Measurements from ENCODE around the gene CTF1.

DNA sequence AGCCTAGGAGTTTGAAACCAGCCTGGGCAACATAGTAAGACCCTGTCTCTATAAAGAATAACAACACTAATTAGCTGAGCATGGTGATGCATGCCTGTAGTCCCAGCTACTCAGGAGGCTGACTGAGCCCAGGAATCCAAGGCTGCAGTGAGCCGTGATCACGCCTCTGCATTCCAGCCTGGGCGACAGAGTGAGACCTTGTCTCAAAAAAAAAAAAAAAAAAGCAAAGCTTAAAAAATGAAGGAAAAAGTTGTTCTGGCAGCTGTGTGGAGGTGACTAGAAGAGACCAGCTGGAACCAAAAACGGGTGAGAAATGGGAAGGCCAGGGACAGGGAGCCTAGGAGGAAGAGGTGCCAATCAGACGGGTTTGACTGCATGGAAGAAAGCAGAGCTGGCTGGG is 6.7 kb upstream of the CTF1 start:
- TF ChIP-seq YY1 (IDR thresholded peaks at IDR 0.05) (no peak), HNF4A (conservative IDR thresholded peaks at IDR 0.05) (no peak), SP1 (IDR thresholded peaks at IDR 0.05) (no peak), RAD21 (IDR thresholded peaks at IDR 0.05) (no peak), JUND (IDR thresholded peaks at IDR 0.05) (no peak), NR2F2 (IDR thresholded peaks at IDR 0.05) (no peak)
- TF ChIP-seq, protein P1, sequence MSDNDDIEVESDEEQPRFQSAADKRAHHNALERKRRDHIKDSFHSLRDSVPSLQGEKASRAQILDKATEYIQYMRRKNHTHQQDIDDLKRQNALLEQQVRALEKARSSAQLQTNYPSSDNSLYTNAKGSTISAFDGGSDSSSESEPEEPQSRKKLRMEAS (IDR thresholded peaks at IDR 0.05), result no peak
- TF ChIP-seq, protein P2, sequence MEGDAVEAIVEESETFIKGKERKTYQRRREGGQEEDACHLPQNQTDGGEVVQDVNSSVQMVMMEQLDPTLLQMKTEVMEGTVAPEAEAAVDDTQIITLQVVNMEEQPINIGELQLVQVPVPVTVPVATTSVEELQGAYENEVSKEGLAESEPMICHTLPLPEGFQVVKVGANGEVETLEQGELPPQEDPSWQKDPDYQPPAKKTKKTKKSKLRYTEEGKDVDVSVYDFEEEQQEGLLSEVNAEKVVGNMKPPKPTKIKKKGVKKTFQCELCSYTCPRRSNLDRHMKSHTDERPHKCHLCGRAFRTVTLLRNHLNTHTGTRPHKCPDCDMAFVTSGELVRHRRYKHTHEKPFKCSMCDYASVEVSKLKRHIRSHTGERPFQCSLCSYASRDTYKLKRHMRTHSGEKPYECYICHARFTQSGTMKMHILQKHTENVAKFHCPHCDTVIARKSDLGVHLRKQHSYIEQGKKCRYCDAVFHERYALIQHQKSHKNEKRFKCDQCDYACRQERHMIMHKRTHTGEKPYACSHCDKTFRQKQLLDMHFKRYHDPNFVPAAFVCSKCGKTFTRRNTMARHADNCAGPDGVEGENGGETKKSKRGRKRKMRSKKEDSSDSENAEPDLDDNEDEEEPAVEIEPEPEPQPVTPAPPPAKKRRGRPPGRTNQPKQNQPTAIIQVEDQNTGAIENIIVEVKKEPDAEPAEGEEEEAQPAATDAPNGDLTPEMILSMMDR (IDR thresholded peaks at IDR 0.05; ENCODE audit: low read depth, low read length, missing input control), result no peak
- TF ChIP-seq, protein P3, sequence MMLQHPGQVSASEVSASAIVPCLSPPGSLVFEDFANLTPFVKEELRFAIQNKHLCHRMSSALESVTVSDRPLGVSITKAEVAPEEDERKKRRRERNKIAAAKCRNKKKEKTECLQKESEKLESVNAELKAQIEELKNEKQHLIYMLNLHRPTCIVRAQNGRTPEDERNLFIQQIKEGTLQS (IDR thresholded peaks at IDR 0.05), result no peak
